HG02763 (cell line): ENCODE data around the gene MINDY4.

Experiments used
- ATAC-seq: cut with Tn5 transposase; IDR thresholded peaks from one replicate; pipeline ENCODE4 v1.9.1; 2021; ENCODE audit warnings: mild to moderate bottlenecking, moderate library complexity; ENCODE audit not compliant: unreplicated experiment

MINDY4 gene

GRCh38 chr7:30912731-30912985, 141.4 kb downstream of the MINDY4 start:
- no peak for ATAC-seq

- no peak for ATAC-seq
Measured at GRCh38 chr7:30912986-30913811, 142.0 kb downstream of the MINDY4 start.

- ATAC-seq: no peak
Measured at GRCh38 chr7:30913821-30914515, 142.8 kb downstream of the MINDY4 start.

- ATAC-seq: no peak
Measured at GRCh38 chr7:30914596-30914995, 143.4 kb downstream of the MINDY4 start.

GRCh38 chr7:30915005-30915601, 143.9 kb downstream of the MINDY4 start:
- ATAC-seq: no peak

DNA sequence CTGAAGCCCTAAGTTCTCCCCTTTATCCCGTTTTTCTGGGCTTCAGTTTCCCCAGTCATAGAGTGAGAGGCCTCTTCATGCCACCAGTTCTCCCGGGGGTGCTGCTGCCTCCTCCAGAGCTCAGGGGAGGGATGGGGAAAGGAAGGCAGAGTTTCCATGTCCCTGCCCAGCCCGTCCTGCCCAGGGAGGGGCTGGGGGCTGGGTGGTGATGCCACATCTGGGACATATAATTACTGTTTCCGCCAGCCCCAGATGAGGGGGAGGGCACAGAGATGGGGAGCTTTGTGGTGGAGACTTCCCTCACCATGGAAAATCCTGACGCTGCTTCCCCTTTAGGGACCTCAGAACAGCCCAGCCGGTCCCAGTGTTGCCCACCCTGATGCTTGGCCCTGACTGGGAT, 144.5 kb downstream of the MINDY4 start:
- ATAC-seq: no peak

DNA sequence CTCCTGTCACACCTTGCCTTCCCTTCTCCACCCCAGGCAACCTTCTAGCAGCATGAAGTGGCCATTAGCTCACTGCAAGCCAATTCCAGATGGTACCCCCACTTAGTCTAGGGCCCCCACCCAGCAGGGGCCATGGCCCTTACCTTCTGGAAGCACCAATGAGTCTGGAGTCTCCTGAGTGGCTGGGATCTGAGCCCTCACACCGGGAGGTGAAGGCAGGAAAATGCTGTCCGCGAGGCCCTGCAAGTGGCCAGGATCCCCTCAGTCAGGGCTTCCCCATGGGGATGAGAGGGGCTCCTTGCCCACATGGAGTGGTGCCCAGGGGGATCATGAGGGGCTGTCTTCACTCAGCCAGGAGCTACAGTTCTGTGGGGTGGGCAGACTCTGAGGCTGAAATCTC, 145.0 kb downstream of the MINDY4 start:
- ATAC-seq: no peak

DNA sequence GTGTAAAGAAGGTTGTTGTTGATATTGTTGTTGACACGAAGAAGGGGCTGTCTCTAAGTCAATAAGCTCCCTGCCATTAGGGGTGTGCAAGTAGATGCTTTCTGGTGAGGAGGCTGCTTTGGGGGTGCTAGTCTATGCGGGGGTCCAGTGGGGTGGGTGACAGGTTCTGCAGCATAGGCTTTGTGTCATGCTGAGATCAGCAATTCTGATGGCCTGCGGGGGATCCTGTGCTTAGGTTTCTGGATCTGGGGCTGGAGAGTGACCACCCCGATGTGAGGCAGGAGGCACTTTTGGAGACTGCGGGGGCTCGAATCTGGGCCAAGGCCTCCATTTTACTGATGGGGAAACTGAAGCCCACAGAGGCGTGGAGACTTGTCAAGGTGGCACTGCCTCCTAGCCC, 145.6 kb downstream of the MINDY4 start:
- ATAC-seq: no peak

DNA sequence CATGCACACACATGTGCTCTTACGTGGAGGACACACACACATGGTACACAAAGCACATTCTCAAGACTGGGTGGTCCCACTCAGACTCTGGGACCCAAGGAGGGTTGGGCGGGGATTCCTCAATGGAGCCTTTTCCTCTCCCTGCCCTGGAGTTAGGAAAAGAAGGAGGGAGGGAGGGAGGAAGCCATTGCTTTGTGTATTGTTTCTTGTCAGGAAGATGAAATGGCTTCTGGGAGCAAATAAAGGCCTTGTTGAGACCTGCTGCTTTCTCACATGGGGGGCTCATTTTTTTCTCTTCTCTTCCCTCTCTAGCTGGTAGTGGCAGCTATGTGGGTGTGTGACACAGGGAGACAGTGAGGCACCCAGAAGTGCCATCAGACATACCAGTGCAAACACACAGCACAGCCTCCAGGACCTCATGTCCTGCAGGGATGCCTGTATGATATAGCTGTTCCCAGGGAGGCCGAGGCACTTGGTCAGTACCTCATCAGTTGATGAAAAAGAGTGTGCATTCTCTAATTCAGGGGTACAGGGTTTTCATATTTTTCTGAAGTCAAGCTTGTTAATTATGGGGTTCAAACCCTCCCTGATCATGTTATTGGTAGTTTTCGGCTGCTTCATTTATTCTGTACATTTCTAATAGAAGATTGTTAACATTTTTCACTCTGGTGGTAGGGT, 146.1 kb downstream of the MINDY4 start:
- no peak for ATAC-seq

DNA sequence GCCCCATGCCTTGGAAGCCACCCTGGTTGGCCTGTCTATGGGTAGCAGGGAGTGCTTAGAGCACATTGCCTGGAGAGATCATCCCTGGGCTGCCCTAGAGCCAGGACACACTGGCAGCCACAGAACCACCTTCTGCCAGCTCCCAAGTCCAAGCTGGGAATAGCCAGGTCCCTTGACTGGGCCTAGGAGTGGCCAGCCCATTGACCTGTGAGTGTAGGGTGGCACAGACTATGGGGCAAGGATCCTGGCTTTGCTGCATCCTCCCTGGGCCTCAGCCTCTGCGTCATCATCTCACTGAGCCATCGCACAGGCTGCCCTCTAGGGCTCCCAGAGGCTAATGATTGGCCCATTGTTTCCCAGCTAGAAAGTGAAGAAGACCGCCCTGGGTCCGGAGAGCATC, 147.5 kb downstream of the MINDY4 start:
- no peak for ATAC-seq

DNA sequence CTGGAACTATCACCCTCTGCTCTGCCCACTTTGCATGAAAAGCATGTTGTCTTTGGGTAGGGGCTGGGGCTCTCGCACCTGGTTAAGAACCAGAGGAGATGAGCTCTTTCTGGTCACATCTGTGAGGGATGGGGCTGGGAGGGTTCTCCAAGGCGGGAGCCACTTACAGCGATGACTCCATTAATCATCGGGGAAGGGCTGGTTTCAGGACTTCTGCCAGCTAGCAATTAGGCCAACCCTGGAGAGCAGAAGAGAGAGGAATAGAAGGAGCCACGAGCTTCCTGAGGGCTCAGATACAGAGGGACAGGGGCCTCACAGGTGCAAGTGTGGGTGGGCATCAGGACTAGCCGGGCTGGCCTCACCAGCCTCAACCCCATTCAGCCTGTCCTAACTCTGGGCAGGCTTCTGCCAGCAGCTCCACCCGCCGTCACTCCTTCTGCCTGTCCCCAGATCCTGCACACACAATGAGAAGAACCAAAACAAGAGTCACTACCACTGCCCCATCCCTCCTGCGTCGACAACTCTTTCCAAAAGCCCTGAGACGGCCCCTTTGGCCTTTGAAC, 148.9 kb downstream of the MINDY4 start:
- ATAC-seq: no peak

DNA sequence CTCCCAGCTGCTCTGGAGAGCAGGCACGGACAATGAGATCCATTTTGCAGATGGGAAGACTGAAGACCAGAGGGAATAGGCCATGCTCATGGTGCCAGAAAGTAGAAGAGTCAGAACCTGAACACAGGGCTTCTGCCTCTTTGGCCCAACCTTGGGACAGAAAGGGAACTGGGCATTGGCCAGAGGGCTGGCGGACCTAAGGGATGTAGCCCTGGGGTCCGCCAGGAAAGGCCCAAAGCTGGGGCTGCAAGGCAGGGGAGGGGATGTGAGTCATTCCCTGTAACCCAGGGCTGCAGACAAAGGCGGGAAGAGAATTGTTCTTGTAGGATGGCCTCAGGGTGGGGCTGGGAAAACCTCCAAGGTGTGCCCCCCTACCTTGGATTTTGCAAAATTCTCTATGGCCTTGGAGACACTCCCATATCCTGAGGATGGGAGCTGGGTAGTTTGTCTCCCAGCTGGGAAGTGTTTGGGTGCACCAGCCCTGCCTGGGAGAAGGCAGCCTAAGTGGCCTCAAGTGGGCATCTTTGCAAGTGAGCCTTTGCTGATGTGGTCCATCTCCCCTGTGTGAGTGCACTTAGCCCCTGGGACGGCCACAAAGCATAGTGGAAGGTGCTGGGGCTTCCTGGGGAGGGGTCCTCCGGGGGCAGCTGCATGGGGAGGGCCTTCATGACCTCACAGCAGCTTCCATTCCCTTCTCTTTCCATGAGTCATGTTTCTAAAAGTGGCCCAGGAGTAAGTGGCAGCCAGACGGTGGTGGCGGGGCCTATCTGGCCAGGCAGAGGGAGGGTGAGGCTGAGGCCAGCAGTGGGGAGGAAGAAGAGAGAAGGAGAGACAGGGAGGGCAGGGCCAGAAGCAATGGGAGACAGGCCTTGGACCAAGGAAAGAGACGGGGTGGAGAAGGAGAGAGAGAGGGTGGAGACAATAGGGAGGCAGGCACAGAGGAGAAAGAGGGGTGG, 149.6 kb downstream of the MINDY4 start:
- ATAC-seq: no peak

DNA sequence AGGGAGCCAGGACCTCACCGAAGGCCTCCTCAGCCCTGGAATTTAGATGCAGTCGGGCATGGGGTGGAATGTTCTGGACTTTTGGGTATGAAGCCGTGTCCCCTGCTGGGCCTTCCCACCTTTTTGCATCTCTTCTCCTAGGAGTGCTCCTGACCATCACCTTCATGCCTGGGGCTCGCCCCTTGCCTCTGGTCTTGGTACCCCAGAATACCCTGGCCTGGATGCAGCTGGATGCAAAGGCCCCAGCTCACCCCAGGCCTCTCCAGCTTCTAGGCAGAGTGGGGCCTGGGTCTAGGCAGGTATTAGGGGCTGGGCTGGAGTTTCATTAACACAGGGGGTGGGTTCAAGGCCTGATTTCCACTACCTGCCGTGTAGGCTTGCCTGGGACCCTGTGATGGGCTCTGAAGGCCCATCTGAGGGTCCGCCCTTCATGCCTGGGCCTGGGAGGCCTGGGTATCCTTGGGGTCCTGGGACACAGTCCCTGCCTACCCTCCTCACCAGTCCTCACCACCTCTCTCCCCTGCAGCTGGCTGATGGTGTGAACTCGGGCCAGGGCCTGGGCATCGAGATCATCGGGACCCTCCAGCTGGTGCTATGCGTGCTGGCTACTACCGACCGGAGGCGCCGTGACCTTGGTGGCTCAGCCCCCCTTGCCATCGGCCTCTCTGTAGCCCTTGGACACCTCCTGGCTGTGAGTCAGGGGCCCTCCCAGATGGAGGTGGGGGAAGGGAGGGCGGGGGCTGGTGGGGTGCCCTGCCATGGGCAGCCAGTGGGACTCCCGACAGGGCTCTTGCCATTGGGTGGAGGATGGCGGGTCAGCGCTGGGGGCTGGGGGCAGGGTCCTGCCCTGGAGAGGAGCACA, 150.6 kb downstream of the MINDY4 start:
- no peak for ATAC-seq

DNA sequence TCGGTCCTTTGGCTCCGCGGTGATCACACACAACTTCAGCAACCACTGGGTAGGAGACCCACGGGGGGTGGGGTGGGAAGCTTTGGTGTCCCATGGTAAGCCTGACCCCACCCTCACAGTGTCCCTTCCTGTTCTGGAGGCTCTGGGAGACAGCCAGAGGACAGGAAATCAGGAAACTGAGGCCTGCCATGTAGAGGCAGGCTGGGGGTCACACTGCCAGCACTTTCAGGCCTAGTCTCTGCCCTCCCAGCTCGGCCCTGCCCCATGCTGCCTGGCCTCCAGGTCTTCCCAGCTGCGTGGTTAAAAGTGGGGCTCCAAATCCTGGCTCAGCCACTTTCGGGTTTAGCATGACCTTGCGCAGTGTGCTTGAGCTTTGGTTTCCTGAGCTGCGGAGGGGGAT, 151.4 kb downstream of the MINDY4 start:
- ATAC-seq: no peak

- no peak for ATAC-seq
Measured at GRCh38 chr7:30923009-30923773, 152.0 kb downstream of the MINDY4 start.

- ATAC-seq: no peak
Measured at GRCh38 chr7:30923774-30924413, 152.7 kb downstream of the MINDY4 start.

DNA sequence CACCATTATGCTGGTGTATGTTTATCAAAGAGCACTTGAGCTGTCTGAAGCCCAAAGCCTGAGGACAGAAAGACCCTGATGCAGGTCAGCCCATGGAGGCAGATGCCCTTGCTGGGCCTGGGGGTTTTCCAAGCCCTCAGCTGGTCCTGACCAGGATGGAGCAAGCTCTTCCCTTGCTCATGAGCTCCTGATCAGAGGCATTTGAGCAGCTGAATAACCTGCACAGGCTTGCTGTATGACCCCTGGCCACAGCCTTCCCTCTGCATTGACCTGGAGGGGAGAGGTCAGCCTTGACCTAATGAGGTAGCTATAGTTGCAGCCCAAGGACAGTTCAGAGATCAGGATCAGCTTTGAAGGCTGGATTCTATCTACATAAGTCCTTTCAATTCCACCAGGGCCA, 153.4 kb downstream of the MINDY4 start:
- no peak for ATAC-seq

GRCh38 chr7:30925117-30925516, 153.9 kb downstream of the MINDY4 start:
- no peak for ATAC-seq
